Measurements from ENCODE around the gene EI24.

Gene EI24

DNA sequence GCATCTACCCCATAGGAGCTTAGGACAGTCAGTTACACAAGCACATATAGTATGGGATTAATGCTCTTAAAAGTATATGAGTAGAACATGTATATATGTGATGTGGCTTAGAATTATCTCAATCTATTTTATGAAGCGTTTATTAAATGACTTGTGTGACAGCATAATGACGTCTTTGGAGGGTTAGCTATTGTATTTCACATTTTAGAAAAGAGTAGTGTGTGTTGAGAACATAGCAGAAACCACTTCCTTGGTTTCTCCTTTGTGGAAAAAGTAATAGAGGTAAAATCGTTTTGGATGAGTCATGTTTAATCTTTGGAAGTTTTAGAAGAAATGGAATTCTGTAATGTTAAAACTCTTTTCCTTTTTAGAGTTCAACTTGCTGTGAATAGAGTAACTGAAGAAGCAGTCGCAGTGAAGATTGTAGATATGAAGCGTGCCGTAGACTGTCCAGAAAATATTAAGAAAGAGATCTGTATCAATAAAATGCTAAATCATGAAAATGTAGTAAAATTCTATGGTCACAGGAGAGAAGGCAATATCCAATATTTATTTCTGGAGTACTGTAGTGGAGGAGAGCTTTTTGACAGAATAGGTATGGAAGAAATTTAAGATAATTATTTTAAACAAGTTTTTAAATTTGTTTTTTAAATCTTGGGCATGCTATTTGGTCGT is 58.1 kb downstream of the EI24 start:
- no peak for DNase-seq (ENCODE audit: low spot score)

Data from putamen (tissue), 1 donor.